AG09309 (cell line): Measurements from ENCODE around the gene L3MBTL4.

Experiments used
- DNase-seq: peaks from one replicate; pipeline ENCODE4 v3.0.0-alpha.2; 2010; ENCODE audit warnings: low read depth
- H3K4me3 ChIP-seq: 2 replicates; pipeline ENCODE4 v1.5.1; 2011; ENCODE audit warnings: mild to moderate bottlenecking, low read depth, low read length, moderate library complexity; ENCODE audit not compliant: control insufficient read depth
- CTCF ChIP-seq: IDR thresholded peaks from 2 replicates; pipeline ENCODE4 v1.5.1; 2011; ENCODE audit warnings: mild to moderate bottlenecking, low read depth, low read length, inconsistent platforms; ENCODE audit not compliant: insufficient read depth, control insufficient read depth; ENCODE audit errors: missing control alignments

Gene L3MBTL4

GRCh38 chr18:6352275-6352674, 62.4 kb downstream of the L3MBTL4 start:
- DNase-seq = no peak
- TF ChIP-seq CTCF = no peak
- H3K4me3 ChIP-seq = no peak overlapping the region

GRCh38 chr18:6342990-6343389, 71.7 kb downstream of the L3MBTL4 start:
- TF ChIP-seq CTCF = no peak
- no peak for DNase-seq
- H3K4me3 ChIP-seq = no peak overlapping the region

- TF ChIP-seq CTCF = no peak
- no peak overlapping the region for H3K4me3 ChIP-seq
- no peak for DNase-seq
Measured at GRCh38 chr18:6341709-6342108, 73.0 kb downstream of the L3MBTL4 start.

GRCh38 chr18:6341303-6341702, 73.4 kb downstream of the L3MBTL4 start:
- no peak overlapping the region for H3K4me3 ChIP-seq
- TF ChIP-seq CTCF = no peak
- no peak for DNase-seq

- no peak for DNase-seq
- TF ChIP-seq CTCF = no peak
- H3K4me3 ChIP-seq = no peak overlapping the region
Measured at GRCh38 chr18:6340121-6340520, 74.6 kb downstream of the L3MBTL4 start.

- DNase-seq = no peak
- no peak for TF ChIP-seq CTCF
Measured at GRCh38 chr18:6336239-6336638, 78.5 kb downstream of the L3MBTL4 start.

GRCh38 chr18:6333981-6334380, 80.7 kb downstream of the L3MBTL4 start:
- H3K4me3 ChIP-seq = no peak overlapping the region
- TF ChIP-seq CTCF = no peak

More at GRCh38 chr18:6336239-6336638, 78.5 kb downstream of the L3MBTL4 start:
- no peak overlapping the region for H3K4me3 ChIP-seq

More at GRCh38 chr18:6333981-6334380, 80.7 kb downstream of the L3MBTL4 start:
- DNase-seq = no peak
